H1 (cell line): ENCODE data around the gene CADPS. TPM values are rescaled to one million over a fixed set of nuclear protein-coding genes. Genes with fewer than 3 reads are reported as not detected.

ENCODE experiments used
- CTCF ChIA-PET: fragments of 300-600 bp; sonication (Branson Sonifier 250); formaldehyde crosslinking; loops from one replicate; lab custom pipeline; 2021; ENCODE audit not compliant: partially characterized antibody; lab: Charles Lee
- POLR2A ChIA-PET: fragments of 300-600 bp; sonication (Branson Sonifier 250); formaldehyde crosslinking; loops from one replicate; lab custom pipeline; 2021; ENCODE audit warnings: inconsistent platforms; ENCODE audit not compliant: partially characterized antibody; lab: Charles Lee
- DNase-seq, 2 experiments: peaks; one replicate each; pipeline versions ENCODE4 v3.0.0 to v3.0.0-alpha.2; 2010 to 2022; ENCODE audit warnings: low spot score in 2 of 2, low read depth in 1 of 2, mixed read lengths in 1 of 2
- FAIRE-seq: peaks from 2 replicates; lab custom pipeline; 2011; peaks lifted over from hg19 to GRCh38; lab: Jason Lieb, UNC
- H2AFZ ChIP-seq: 2 replicates; pipeline ENCODE4 v1.8.1; 2012; ENCODE audit warnings: low read length, inconsistent platforms
- H2AK5ac ChIP-seq: 2 replicates; pipeline ENCODE4 v1.6.1; 2013; ENCODE audit warnings: low read depth, low read length
- H2BK120ac ChIP-seq: replicated peaks from 2 replicates; pipeline ENCODE3; 2013; ENCODE audit warnings: low read depth, low read length, inconsistent platforms
- H2BK12ac ChIP-seq: 2 replicates; pipeline ENCODE4 v1.6.1; 2013; ENCODE audit warnings: low read depth, low read length
- H2BK15ac ChIP-seq: 2 replicates; pipeline ENCODE4 v1.6.1; 2013; ENCODE audit warnings: low read length
- H2BK20ac ChIP-seq: 2 replicates; pipeline ENCODE4 v1.6.1; 2013; ENCODE audit warnings: low read length
- H2BK5ac ChIP-seq: 2 replicates; pipeline ENCODE4 v1.6.1; 2013; ENCODE audit warnings: low read depth, low read length
- H3K14ac ChIP-seq: 2 replicates; pipeline ENCODE4 v1.6.1; 2013; ENCODE audit warnings: inconsistent platforms; ENCODE audit not compliant: insufficient read length
- H3K18ac ChIP-seq: 2 replicates; pipeline ENCODE4 v1.6.1; 2013; ENCODE audit warnings: low read length; ENCODE audit errors: extremely low read depth
- H3K23ac ChIP-seq: 2 replicates; pipeline ENCODE4 v1.6.1; 2013; ENCODE audit warnings: inconsistent platforms; ENCODE audit not compliant: insufficient read length
- H3K23me2 ChIP-seq: 2 replicates; pipeline ENCODE4 v1.6.1; 2013; ENCODE audit warnings: low read depth, low read length
- H3K27ac ChIP-seq: 2 replicates; pipeline ENCODE4 v1.6.1; 2011; ENCODE audit warnings: low read depth, low read length, inconsistent platforms
- H3K27me3 ChIP-seq, 4 experiments: replicated peaks in 1 of 4; 1 replicate in 1 of 4; 2 replicates in 3 of 4; pipeline versions ENCODE4 v1.6.1 to v1.8.1; 2011 to 2013; ENCODE audit warnings: low read length in 3 of 4, mild to moderate bottlenecking in 3 of 4, inconsistent platforms in 2 of 4, mixed read lengths in 2 of 4, moderate library complexity in 1 of 4; ENCODE audit not compliant: control insufficient read depth in 3 of 4, insufficient read depth in 3 of 4; ENCODE audit errors: extremely low read depth in 1 of 4
- H3K36me3 ChIP-seq, 4 experiments: 2 replicates each; pipeline versions ENCODE4 v1.6.1 to v1.8.1; 2011 to 2013; ENCODE audit warnings: mild to moderate bottlenecking in 4 of 4, low read length in 3 of 4, moderate library complexity in 2 of 4, control low read depth in 1 of 4, inconsistent platforms in 1 of 4; ENCODE audit not compliant: insufficient read depth in 4 of 4, control insufficient read depth in 2 of 4
- H3K4ac ChIP-seq: replicated peaks from 2 replicates; pipeline ENCODE3; 2013; ENCODE audit warnings: low read length, low read depth, mixed read lengths, inconsistent platforms; ENCODE audit not compliant: insufficient read length
- H3K4me1 ChIP-seq, 4 experiments: replicated peaks in 1 of 4; 1 replicate in 1 of 4; 2 replicates in 3 of 4; pipeline versions ENCODE4 v1.6.1 to v1.8.1; 2011 to 2013; ENCODE audit warnings: low read length in 3 of 4, inconsistent platforms in 2 of 4, mixed read lengths in 1 of 4; ENCODE audit not compliant: insufficient read depth in 4 of 4, control insufficient read depth in 3 of 4
- H3K4me2 ChIP-seq, 2 experiments: 2 replicates each; pipeline versions ENCODE4 v1.6.1 to v1.8.1; 2011 to 2013; ENCODE audit warnings: low read depth in 2 of 2, low read length in 2 of 2, control low read depth in 1 of 2, inconsistent platforms in 1 of 2, mild to moderate bottlenecking in 1 of 2; ENCODE audit not compliant: insufficient read depth in 1 of 2
- H3K4me3 ChIP-seq, 4 experiments: fragments of 200-600, 300-600 bp in 1 of 4; sonication (generic), shearing (Covaris generic), sonication (Bioruptor Twin) in 1 of 4; 2 replicates each; pipeline versions ENCODE4 v1.5.1 to v1.8.1; 2011 to 2016; ENCODE audit warnings: low read length in 4 of 4, low read depth in 3 of 4, control low read depth in 2 of 4, inconsistent platforms in 2 of 4, mild to moderate bottlenecking in 2 of 4, mixed read lengths in 1 of 4, moderate library complexity in 1 of 4; ENCODE audit not compliant: insufficient read depth in 2 of 4; ENCODE audit errors: extremely low read depth in 1 of 4
- H3K56ac ChIP-seq: replicated peaks from 2 replicates; pipeline ENCODE3; 2013; ENCODE audit warnings: low read depth, mild to moderate bottlenecking, mixed read lengths, low read length, inconsistent platforms; ENCODE audit not compliant: insufficient read length
- H3K79me1 ChIP-seq: 2 replicates; pipeline ENCODE4 v1.6.1; 2013; ENCODE audit warnings: low read depth, low read length, control low read depth
- H3K79me2 ChIP-seq, 2 experiments: 2 replicates each; pipeline versions ENCODE4 v1.6.1 to v1.8.1; 2012 to 2013; ENCODE audit warnings: low read length in 2 of 2, mild to moderate bottlenecking in 2 of 2, inconsistent platforms in 1 of 2; ENCODE audit not compliant: insufficient read depth in 2 of 2, control insufficient read depth in 1 of 2
- H3K9ac ChIP-seq, 4 experiments: replicated peaks in 1 of 4; 1 replicate in 1 of 4; 2 replicates in 3 of 4; pipeline versions ENCODE4 v1.6.1 to v1.8.1; 2011 to 2013; ENCODE audit warnings: low read depth in 3 of 4, low read length in 3 of 4, control low read depth in 2 of 4, mild to moderate bottlenecking in 2 of 4, moderate library complexity in 2 of 4, inconsistent platforms in 1 of 4; ENCODE audit errors: extremely low read depth in 1 of 4
- H3K9me3 ChIP-seq, 2 experiments: 2 replicates each; pipeline versions ENCODE4 v1.6.1 to v1.8.1; 2012 to 2013; ENCODE audit warnings: mild to moderate bottlenecking in 2 of 2, moderate library complexity in 2 of 2, control low read depth in 1 of 2, inconsistent platforms in 1 of 2, low read depth in 1 of 2, low read length in 1 of 2, mixed read lengths in 1 of 2; ENCODE audit not compliant: insufficient read depth in 2 of 2
- H4K20me1 ChIP-seq, 2 experiments: replicated peaks in 1 of 2; 2 replicates each; pipeline versions ENCODE3 to v1.8.1; 2011 to 2013; ENCODE audit warnings: inconsistent platforms in 2 of 2, low read length in 2 of 2, mild to moderate bottlenecking in 1 of 2; ENCODE audit not compliant: insufficient read depth in 2 of 2, control insufficient read depth in 1 of 2
- H4K5ac ChIP-seq: 2 replicates; pipeline ENCODE4 v1.6.1; 2013; ENCODE audit warnings: low read length, low read depth, mixed read lengths, inconsistent platforms; ENCODE audit not compliant: insufficient read length
- H4K8ac ChIP-seq: 2 replicates; pipeline ENCODE4 v1.8.0; 2013; ENCODE audit warnings: mild to moderate bottlenecking, moderate library complexity, low read length, inconsistent platforms; ENCODE audit not compliant: insufficient read depth; ENCODE audit errors: extremely low read depth
- H4K91ac ChIP-seq: replicated peaks from 2 replicates; pipeline ENCODE3; 2013; ENCODE audit warnings: low read length, mixed read lengths, inconsistent platforms; ENCODE audit not compliant: insufficient read length
- BCL11A ChIP-seq, 2 experiments: IDR thresholded peaks; one replicate each; pipeline ENCODE4 v1.6.1; 2011; ENCODE audit warnings: low read depth in 2 of 2, low read length in 2 of 2, mild to moderate bottlenecking in 2 of 2
- CHD2 ChIP-seq: IDR thresholded peaks from 2 replicates; pipeline ENCODE4 v1.6.1; 2012; ENCODE audit warnings: low read length, improper control_type of control experiment
- HDAC2 ChIP-seq, 2 experiments: fragments of 300-600 bp in 1 of 2; sonication (generic) in 1 of 2; IDR thresholded peaks; 2 replicates each; pipeline ENCODE4 v1.6.1; 2011 to 2012; ENCODE audit warnings: low read depth in 2 of 2, low read length in 2 of 2, mild to moderate bottlenecking in 2 of 2, moderate library complexity in 2 of 2, borderline replicate concordance in 1 of 2, inconsistent platforms in 1 of 2
- POLR2A ChIP-seq, 2 experiments: IDR thresholded peaks; 1 replicate in 1 of 2; 2 replicates in 1 of 2; pipeline ENCODE4 v1.6.1; 2011; ENCODE audit warnings: low read depth in 2 of 2, low read length in 2 of 2, mild to moderate bottlenecking in 2 of 2; ENCODE audit errors: control extremely low read depth in 1 of 2
- SP4 ChIP-seq: IDR thresholded peaks from 2 replicates; pipeline ENCODE4 v1.6.1; 2012; ENCODE audit warnings: low read length, inconsistent platforms
- WGBS, 2 experiments: shearing (Covaris generic) in 1 of 2; methylation state at CpG; one replicate each; pipeline versions ENCODE4 v1.1.6 to v1.1.7; 2013 to 2015; ENCODE audit warnings: low lambda C conversion rate in 2 of 2, mixed read lengths in 2 of 2, inconsistent platforms in 1 of 2, low coverage in 1 of 2, missing lambda C conversion rate in 1 of 2; ENCODE audit not compliant: insufficient replicate concordance in 2 of 2, insufficient coverage in 1 of 2, insufficient read length in 1 of 2; ENCODE audit errors: extremely low coverage in 1 of 2, missing lambda C conversion rate in 1 of 2; 5-methylcytosine and 5-hydroxymethylcytosine counted together
- polyA plus RNA-seq, 7 experiments: library from polyadenylated mRNA; depleted of rRNA in 3 of 7; stranded (reverse) in 5 of 7; unstranded in 2 of 7; fragments of >200 nt in 5 of 7; fragments of 200-250 nt in 2 of 7; gene quantifications; 1 replicate in 5 of 7; 2 replicates in 1 of 7; 4 replicates in 1 of 7; pipeline versions ENCODE4 v1.2.1 to v1.2.3, GENCODE V29; 2011 to 2013; ENCODE audit warnings: missing spikeins in 2 of 7, mixed read lengths in 2 of 7
- total RNA-seq: library from RNA; stranded (reverse); fragmentation: NEBNext Ultra II Directional; extraction: Animal tissue kit (Norgen Biotek cat#: 25700); gene quantifications from 2 replicates; pipeline ENCODE4 v1.2.1, GENCODE V29; 2021

Gene CADPS
- total and polyA plus RNA-seq, 2 of the 8 experiments (the other 6 are each of a cell fraction or from before 2014, with no cell fraction given), result 7.1 to 10.2 TPM

- Histone ChIP-seq H2BK20ac (no peak overlapping the region), H2BK12ac (no peak overlapping the region), H2AFZ (no peak overlapping the region), H3K27ac (no peak overlapping the region), H3K79me1 (no peaks in the 10 kb centered on the region), H3K9me3 (no peaks in the 10 kb centered on the region), H2BK120ac (no peak overlapping the region), H3K27me3 (no peaks in the 10 kb centered on the region), H3K14ac (no peak overlapping the region), H3K4me1 (no peaks in the 10 kb centered on the region; a peak in 1 of 7 replicates), H4K20me1 (no peaks in the 10 kb centered on the region), H3K79me2 (no peaks in the 10 kb centered on the region), H4K91ac (no peak overlapping the region), H2BK5ac (no peak overlapping the region), H3K36me3 (no peaks in the 10 kb centered on the region), H3K18ac (no peak overlapping the region), H3K23ac (no peak overlapping the region), H3K9ac (no peak overlapping the region), H3K56ac (no peak overlapping the region), H3K4me3 (no peak overlapping the region), H4K8ac (no peak overlapping the region), H3K4ac (no peak overlapping the region), H2AK5ac (no peak overlapping the region), H2BK15ac (no peak overlapping the region), H3K23me2 (no peaks in the 10 kb centered on the region; the same call in 1 of the 2 replicates), H4K5ac (no peak overlapping the region), H3K4me2 (no peak overlapping the region)
- DNase-seq (no peak), FAIRE-seq (no peak)
- TF ChIP-seq BCL11A (IDR thresholded peaks at IDR 0.05; ENCODE audit: low read depth in 2 of 2, low read length in 2 of 2) (no peak), CHD2 (no peak), POLR2A (IDR thresholded peaks at IDR 0.05; ENCODE audit: control extremely low read depth in 1 of 2, low read depth in 2 of 2, low read length in 2 of 2) (no peak), HDAC2 (IDR thresholded peaks at IDR 0.05; ENCODE audit: borderline replicate concordance in 1 of 2, low read depth in 2 of 2, low read length in 2 of 2) (no peak), SP4 (no peak)
- ChIA-PET POLR2A (no interaction called here), CTCF (interaction anchor here (1.7 to 1.8 kb wide), 3 partner anchors 10 to 157 kb away, joined by 4 to 9 read pairs (median 8); no protein-coding TSS in a partner anchor)
- 89% methylated on average over 6 of the region's 6 CpGs; no CpG with 5 or more reads in 1 of the 2 experiments for WGBS, 2 experiments
These were observed 51.7 kb downstream of the CADPS start for GRCh38 chr3:62823461-62824050.
